ENCODE data around the gene ZNF575.

GRCh38 chr19:43489310-43489709, 43.7 kb upstream of the ZNF575 start:
- TF ChIP-seq CTCF (conservative IDR thresholded peaks at IDR 0.05; ENCODE audit: low read length), result no peak
- no peak for TF ChIP-seq EZH2phosphoT487 (IDR thresholded peaks at IDR 0.05; ENCODE audit: borderline replicate concordance)
